ENCODE data around the gene WNT5B.
A peak's percentile ranks its signal among the peaks of the same experiment; 100 is the strongest.
"Not testable (repeated sequence)": the region's sequence is repeated elsewhere in the genome, so short reads cannot be mapped to it uniquely, and the experiment has no call there.

Gene WNT5B

DNA sequence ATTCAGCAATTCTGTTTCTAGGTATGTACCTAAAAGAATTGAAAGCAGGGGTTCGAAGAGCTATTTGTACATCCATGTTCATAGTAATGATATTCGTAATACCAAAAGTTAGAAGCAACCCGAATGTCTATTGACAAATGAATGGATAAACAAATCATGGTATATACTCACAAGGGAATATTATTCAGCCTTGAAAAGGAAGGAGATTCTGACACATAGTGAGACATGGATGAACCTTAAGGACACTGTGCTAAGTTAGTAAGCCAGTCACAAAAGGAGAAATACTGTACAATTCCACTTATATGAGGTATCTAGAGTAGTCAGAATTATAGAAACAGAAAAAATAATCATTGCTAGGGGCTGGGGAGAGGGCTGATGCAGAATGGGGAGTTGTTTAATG is 30.3 kb upstream of the WNT5B start:
- TF ChIP-seq, protein P1, sequence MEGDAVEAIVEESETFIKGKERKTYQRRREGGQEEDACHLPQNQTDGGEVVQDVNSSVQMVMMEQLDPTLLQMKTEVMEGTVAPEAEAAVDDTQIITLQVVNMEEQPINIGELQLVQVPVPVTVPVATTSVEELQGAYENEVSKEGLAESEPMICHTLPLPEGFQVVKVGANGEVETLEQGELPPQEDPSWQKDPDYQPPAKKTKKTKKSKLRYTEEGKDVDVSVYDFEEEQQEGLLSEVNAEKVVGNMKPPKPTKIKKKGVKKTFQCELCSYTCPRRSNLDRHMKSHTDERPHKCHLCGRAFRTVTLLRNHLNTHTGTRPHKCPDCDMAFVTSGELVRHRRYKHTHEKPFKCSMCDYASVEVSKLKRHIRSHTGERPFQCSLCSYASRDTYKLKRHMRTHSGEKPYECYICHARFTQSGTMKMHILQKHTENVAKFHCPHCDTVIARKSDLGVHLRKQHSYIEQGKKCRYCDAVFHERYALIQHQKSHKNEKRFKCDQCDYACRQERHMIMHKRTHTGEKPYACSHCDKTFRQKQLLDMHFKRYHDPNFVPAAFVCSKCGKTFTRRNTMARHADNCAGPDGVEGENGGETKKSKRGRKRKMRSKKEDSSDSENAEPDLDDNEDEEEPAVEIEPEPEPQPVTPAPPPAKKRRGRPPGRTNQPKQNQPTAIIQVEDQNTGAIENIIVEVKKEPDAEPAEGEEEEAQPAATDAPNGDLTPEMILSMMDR (IDR thresholded peaks at IDR 0.05; ENCODE audit: control insufficient read depth, extremely low read depth, insufficient read depth) = no peak
- DNase-seq (ENCODE audit: low read depth) = no peak

DNA sequence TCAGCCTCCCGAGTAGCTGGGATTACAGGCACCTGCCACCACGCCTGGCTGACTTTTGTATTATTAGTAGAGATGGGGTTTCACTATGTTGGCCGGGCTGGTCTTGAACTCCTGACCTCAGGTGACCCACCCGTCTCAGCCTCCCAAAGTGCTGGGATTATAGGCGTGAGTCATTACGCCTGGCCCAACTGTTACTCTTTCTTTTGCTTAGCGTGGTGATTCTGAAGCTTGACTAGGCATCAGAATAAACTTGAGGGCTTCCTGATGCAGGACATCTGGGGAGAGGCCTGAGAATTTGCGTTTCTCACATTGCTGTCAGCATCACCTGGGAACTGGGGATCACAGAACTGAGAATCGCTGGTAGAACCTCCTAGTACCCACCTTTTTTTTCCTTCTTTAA is 26.3 kb upstream of the WNT5B start:
- not testable (repeated sequence) for DNase-seq (ENCODE audit: low read depth); H3K4me3 ChIP-seq (ENCODE audit: low read depth, low read length)

More for the DNA sequence above, 30.3 kb upstream of the WNT5B start:
- no peak overlapping the region for H3K4me3 ChIP-seq (ENCODE audit: low read depth, low read length)

DNA sequence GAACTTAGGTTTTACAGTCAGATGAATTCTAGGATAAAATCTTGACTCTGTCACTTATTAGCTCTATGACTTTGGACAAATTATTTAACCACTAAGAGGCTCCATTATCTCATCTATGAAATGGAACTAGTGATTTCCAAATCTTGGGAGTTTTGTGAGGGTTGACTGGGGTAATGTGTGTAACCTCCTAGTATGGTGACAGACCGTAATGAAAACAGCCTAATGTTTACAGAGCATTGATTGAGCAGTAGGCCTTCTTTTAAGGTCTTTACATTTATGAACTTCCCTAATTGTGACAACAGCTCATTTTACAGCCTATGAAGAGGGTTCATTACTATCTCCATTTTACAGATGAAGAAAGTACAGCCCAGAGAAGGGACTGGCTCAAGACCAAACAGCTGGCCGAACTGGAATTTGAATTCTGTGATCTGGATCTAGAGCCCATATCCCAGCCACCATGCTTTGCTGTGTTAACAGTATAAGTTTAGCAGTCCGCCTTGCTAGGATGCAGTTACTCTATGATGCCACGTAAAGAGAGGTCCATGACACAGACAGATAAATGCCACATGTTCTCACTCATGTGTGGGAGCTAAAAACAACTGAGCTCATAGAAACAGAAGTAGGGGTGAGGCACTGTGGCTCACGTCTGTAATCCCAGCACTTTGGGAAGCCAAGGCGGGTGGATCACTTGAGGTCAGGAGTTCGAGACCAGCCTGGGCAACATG is 25.6 kb upstream of the WNT5B start:
- H3K4me3 ChIP-seq (ENCODE audit: low read depth, low read length) = no peak overlapping the region
- TF ChIP-seq, protein P1 (IDR thresholded peaks at IDR 0.05; ENCODE audit: control insufficient read depth, extremely low read depth, insufficient read depth) = no peak
- no peak for DNase-seq (ENCODE audit: low read depth)

DNA sequence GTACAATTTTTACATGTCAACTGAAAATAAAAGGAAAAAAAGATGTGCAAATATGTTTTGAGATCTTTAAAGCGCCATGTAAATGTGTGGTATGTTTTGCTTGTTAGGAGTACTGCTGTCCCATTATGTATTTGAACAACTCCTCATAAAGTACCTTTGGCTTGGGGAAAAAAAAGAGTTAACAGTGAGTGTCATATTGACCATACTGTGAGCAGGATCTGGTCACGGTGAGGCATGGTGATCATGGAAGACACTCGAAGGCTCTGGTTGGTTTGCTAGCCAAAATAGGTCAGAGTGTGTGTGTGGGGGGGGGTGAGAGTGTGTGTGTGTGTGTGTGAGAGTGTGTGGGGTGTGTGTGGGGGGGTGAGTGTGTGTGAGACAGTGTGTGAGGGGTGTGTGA is 24.6 kb upstream of the WNT5B start:
- TF ChIP-seq, protein P1 (IDR thresholded peaks at IDR 0.05; ENCODE audit: control insufficient read depth, extremely low read depth, insufficient read depth) = no peak
- DNase-seq (ENCODE audit: low read depth) = no peak

DNA sequence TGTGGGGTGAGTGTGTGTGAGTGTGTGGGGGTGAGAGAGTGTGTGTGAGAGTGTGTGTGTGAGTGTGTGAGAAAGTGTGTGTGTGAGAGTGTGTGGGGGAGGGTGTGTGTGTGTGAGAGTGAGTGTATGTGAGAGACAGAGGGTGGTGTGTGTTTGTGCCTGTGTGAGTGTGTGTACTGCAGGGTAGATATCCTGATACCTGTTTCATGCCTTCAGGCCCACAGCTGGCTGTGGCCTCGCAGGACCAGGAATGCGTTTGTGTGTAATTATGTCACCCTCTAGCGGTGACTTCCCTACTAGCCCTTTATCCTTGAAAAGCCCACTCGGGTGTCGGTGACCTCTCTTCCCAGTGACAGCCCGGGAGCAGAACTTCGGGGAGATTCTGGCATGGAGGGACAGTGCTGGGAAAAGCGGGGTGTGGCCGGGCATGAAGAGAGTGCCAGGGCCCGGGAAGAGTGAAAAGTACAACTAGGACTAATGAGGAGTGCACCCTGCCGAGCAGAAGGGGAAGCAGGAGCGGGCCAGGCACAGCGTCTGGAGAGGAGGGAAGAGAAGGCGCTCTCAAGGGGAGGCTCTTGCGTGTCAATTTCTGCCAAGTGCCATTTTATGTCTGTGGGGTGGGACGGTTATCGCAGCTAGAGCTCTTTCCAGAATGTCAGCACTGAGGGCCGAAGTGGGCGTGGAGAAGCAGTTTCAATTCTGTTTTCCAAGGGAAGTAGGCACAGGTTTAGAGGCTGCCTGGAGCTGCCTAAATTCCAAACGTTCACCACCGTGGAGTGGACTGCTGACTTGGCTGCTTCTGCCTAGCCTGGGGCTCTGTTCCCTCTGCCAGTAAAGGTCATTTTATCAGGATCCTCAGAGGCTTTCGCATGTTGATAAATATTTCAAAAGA is 23.7 kb upstream of the WNT5B start:
- peak; percentile 64 for DNase-seq (ENCODE audit: low read depth)
- TF ChIP-seq, protein P1 (IDR thresholded peaks at IDR 0.05; ENCODE audit: control insufficient read depth, extremely low read depth, insufficient read depth) = peak; percentile 86
- H3K4me3 ChIP-seq (ENCODE audit: low read depth, low read length) = peak overlapping the region; percentile 36

More for the DNA sequence above, 24.6 kb upstream of the WNT5B start:
- H3K4me3 ChIP-seq (ENCODE audit: low read depth, low read length) = no peak overlapping the region

DNA sequence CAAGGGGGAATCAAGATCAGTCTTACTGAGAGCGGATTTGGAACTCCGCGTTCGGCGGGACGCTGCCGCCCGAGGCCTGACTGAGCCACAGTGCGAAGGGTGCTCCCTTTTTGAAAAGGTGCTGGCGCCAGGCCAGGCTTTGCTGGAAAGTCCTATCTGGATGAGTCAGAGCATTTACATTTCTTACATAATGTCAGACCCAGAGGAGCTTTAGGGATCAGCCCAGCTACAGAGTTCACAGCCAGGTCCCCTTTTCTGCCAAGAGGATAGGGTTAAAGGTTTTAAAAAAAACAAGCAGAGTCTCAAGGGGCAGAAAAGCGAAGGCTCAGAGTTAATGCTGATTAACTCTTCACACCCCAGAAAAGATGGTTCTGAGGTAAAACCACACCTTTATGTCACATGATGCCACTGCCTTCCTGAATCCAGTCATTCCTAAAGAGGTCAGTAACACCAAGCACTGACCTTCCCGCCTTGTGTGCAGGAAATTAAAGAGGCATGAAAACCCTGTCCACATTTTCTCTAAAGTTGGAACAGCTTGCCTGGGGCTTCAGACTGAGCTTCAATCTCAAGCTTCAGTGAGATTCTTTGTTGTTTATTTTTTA is 22.9 kb upstream of the WNT5B start:
- peak overlapping the region; percentile 36 for H3K4me3 ChIP-seq (ENCODE audit: low read depth, low read length)
- TF ChIP-seq, protein P1 (IDR thresholded peaks at IDR 0.05; ENCODE audit: control insufficient read depth, extremely low read depth, insufficient read depth) = no peak
- peak; percentile 64 for DNase-seq (ENCODE audit: low read depth)
